Naive thymus-derived CD8-positive, alpha-beta T cell (primary cell): ENCODE data around the gene IQCE. TPM values are rescaled to one million over a fixed set of nuclear protein-coding genes. Genes with fewer than 3 reads are reported as not detected.

Experiments
- ATAC-seq, 2 donors: fragments of 150-1000 bp; cut with Tn5 transposase in 1 of 2; sonication (Bioruptor Pico), chemical (Tn5 transposase) in 1 of 2; 1 replicate in 1 of 2; 2 replicates in 1 of 2; pipeline ENCODE4 v1.10.0; 2021; ENCODE audit warnings: mild to moderate bottlenecking in 2 of 2, moderate library complexity in 2 of 2
- POLR2A ChIA-PET: fragments of 350-600 bp; sonication (Branson Sonifier 250); formaldehyde crosslinking; loops from one replicate; lab custom pipeline; 2021; ENCODE audit warnings: antibody characterized with exemption; lab: Charles Lee
- DNase-seq, 10 donors: peaks; one replicate each; pipeline versions ENCODE4 v3.0.0 to v3.0.0-alpha.2; 2020 to 2022
- H3K27ac Mint-ChIP-seq, 10 donors: one replicate each; pipeline ENCODE4 v1.8.0; 2020 to 2022; ENCODE audit warnings: mild to moderate bottlenecking in 10 of 10, mixed read lengths in 10 of 10, moderate library complexity in 4 of 10, inconsistent platforms in 1 of 10
- H3K27me3 Mint-ChIP-seq, 5 donors: one replicate each; pipeline ENCODE4 v1.8.0; 2021 to 2022; ENCODE audit warnings: mixed read lengths in 5 of 5
- H3K36me3 Mint-ChIP-seq, 3 donors: one replicate each; pipeline ENCODE4 v1.8.0; 2020 to 2022; ENCODE audit warnings: mixed read lengths in 3 of 3, mild to moderate bottlenecking in 2 of 3, inconsistent platforms in 1 of 3
- H3K4me1 Mint-ChIP-seq, 4 donors: one replicate each; pipeline ENCODE4 v1.8.0; 2021 to 2022; ENCODE audit warnings: mixed read lengths in 4 of 4
- H3K4me3 Mint-ChIP-seq, 10 donors: one replicate each; pipeline ENCODE4 v1.8.0; 2020 to 2022; ENCODE audit warnings: mild to moderate bottlenecking in 10 of 10, mixed read lengths in 10 of 10, moderate library complexity in 6 of 10, inconsistent platforms in 1 of 10
- H3K9me3 Mint-ChIP-seq, 9 donors: one replicate each; pipeline ENCODE4 v1.8.0; 2020 to 2022; ENCODE audit warnings: mixed read lengths in 9 of 9, mild to moderate bottlenecking in 3 of 9, inconsistent platforms in 1 of 9, moderate library complexity in 1 of 9
- polyA plus RNA-seq, 3 donors: library from polyadenylated mRNA; unstranded; fragments of 300-500 nt; fragmentation: Illumina TruSeq; gene quantifications; one replicate each; pipeline ENCODE4 v1.2.3, GENCODE V29; 2021
- total RNA-seq, 8 experiments: library from RNA in 2 of 8; stranded (reverse) in 2 of 8; gene quantifications; one replicate each; pipeline ENCODE4 v1.2.3 and lab custom pipeline; 2021 to 2026

Gene IQCE
- total and polyA plus RNA-seq, 5 experiments from 2014 or later: 0.77 to 8.9 (median 2.2) TPM

DNA sequence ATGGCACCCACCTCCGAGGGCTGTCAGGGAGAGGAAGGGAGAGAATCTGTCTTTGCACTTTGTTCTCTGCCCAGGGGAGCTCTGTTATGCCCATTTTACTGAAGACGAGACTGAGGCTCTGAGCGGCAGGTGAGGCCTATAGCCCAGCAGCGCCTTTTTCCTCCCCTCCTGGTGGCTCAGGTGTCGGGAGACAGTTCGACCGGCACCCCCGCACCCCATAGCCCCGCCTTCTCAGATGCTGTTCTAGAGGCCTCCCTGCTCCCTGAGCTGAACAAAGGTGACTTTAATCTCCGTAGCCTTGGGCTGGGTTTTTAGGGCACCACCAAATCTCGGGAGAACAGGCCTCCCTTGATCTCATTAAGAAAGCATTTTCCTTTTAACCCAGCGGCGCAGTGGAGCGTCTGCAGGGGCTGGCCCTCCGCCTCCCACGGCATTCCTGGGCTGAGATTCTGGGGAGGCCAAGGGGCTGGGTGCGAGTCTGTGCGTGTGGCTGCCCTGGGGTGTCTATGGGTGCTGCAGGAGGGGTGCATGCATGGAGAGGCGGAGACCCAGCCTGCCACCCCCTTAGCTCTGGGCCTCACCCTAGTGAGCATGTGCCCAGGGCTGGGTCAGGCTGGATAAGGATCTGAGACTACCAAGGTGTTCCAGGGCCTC is 35.9 kb upstream of the IQCE start:
- POLR2A ChIA-PET: interaction anchor here (0.6 to 22.8 kb wide), 11 partner anchors 1 to 124 kb away, joined by 3 to 821 read pairs (median 5); partner anchors contain the start of genes BRAT1, IQCE and LFNG
- H3K4me3 Mint-ChIP-seq: peak overlapping the region; percentile 90 to 99 (median 94)
- H3K36me3 Mint-ChIP-seq: peaks cover 4 to 37% (median 10%) of the 10 kb centered on the region in 3 donors
- no peak for DNase-seq
- no peaks in the 10 kb centered on the region for H3K9me3 Mint-ChIP-seq
- no peaks in the 10 kb centered on the region for H3K27me3 Mint-ChIP-seq
- no peak for ATAC-seq
- H3K27ac Mint-ChIP-seq: peak overlapping the region; percentile 90 to 95 (median 93)
- H3K4me1 Mint-ChIP-seq: peaks cover 18 to 61% (median 55%) of the 10 kb centered on the region in 4 donors

DNA sequence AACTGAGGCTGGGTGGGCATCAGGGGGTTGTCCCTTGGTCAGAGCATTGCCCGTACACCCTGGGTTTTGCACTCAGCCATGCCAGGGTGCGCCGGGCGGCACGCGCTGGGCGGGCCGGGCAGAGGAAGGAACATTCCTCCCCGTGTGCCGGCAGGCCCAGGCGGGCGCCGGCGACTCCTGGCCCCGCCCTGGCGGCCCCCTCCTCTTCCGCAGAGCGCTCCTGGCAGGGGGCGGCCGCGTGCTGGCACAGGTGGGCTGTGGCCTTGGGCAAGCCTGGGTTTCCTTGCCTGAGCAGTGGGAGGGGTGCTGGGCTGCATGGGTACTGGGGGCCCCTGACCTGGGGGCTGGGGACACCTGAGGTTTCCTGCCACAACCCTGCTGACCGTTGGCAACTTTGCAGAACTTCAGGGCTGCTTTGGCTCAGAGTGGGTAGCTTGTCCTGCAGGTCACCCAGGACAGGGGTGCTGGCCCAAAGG is 35.3 kb upstream of the IQCE start:
- no peaks in the 10 kb centered on the region for H3K27me3 Mint-ChIP-seq
- H3K4me3 Mint-ChIP-seq: peak overlapping the region; percentile 90 to 99 (median 94)
- DNase-seq (no peak), ATAC-seq (no peak)
- no peaks in the 10 kb centered on the region for H3K9me3 Mint-ChIP-seq
- peaks cover 17 to 61% (median 55%) of the 10 kb centered on the region in 4 donors for H3K4me1 Mint-ChIP-seq
- peak overlapping the region in 8 of 10 donors; percentile 90 to 95 (median 92) for H3K27ac Mint-ChIP-seq
- peaks cover 4 to 42% (median 10%) of the 10 kb centered on the region in 3 donors for H3K36me3 Mint-ChIP-seq
- POLR2A ChIA-PET: interaction anchor here (0.6 to 15.4 kb wide), 9 partner anchors 12 to 541 kb away, joined by 3 to 821 read pairs (median 5); partner anchors contain the start of genes BRAT1, IQCE and LFNG

DNA sequence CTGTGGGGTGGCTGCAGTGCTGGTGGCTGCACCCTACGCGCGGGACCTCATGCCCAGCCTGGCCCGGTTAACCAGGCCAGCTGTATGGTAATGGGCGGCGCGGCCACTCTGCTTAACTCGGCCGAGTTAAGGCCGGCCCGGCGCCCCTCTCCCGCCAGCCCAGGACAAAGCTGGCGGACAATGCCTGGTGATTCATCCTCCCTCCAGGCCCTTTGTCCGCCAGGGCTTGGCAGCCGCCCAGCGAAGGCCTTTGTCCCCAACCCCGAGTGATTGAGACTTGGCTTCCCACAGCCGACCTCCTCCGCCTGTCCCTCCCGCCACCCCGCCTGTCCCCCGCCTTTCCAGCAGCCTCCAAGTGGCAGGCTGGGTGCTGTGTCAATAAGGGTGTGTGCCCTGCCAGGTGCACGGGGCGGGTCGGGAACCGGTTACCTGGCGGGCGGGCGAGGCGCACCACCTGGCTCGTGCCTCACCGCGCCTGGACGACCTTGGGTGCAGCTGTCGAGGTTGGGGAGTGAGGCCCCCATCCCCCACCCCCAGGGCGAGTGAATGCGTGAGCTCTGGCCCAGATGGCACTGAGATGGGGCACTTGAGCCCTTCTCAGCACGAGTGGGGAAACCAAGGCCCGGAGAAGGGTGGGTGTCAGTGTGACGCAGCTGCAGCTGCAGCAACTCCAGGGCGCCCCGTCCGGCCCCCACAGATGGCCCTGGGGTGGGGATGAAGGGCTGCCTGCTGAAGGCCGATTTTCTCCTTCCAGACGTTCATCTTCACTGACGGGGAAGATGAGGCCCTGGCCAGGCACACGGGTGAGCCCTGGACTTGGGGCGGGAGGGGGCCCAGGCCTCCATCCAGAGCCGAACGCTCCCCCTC is 34.6 kb upstream of the IQCE start:
- peak overlapping the region in 4 of 10 donors; percentile 40 to 91 (median 56) for H3K27ac Mint-ChIP-seq
- POLR2A ChIA-PET: interaction anchor here (0.6 to 15.4 kb wide), 7 partner anchors 12 to 541 kb away, joined by 3 to 821 read pairs (median 5); partner anchors contain the start of genes BRAT1, IQCE and LFNG
- H3K36me3 Mint-ChIP-seq: peaks cover 4 to 42% (median 10%) of the 10 kb centered on the region in 3 donors
- no peaks in the 10 kb centered on the region for H3K27me3 Mint-ChIP-seq
- ATAC-seq (no peak), DNase-seq (peak in 2 of 10 donors; percentile 46 to 56)
- H3K9me3 Mint-ChIP-seq: no peaks in the 10 kb centered on the region
- peak overlapping the region; percentile 12 to 93 (median 45) for H3K4me3 Mint-ChIP-seq
- H3K4me1 Mint-ChIP-seq: peaks cover 18 to 64% (median 59%) of the 10 kb centered on the region in 4 donors

DNA sequence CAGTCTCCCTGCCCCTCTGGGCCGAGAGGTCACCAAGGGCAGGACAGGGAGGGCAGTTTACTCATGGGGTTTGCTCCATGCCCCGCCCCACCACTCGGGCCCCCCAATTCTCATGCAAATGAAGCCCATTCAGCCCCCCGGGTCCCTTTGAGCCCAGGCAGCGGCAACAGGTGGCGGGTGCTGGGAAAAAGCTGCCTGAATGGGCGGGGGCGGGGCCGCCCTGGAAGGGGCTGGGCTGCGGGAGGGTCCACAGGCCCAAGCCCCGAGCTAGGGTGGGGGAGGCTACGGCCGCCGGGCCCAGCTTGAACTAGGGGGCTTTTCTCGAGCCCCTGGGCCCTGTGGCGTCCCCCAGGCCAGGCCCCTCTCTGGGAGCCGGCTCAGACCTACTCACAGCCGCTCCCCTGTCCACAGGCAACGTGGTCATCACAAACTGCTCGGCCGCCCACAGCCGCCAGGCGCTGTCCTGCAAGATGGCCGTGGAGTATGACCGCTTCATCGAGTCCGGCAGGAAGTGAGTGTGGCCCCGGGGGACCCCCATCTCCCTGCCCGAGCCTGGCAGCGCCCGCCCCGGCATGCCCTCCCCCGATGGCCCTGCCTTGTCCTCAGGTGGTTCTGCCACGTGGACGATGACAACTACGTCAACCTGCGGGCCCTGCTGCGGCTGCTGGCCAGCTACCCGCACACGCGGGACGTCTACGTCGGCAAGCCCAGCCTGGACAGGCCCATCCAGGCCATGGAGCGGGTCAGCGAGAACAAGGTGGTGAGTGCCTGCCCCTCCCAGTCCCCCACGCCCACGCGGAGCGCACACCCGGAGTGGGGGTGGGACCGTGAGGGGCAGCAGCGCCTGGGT is 33.7 kb upstream of the IQCE start:
- peaks cover 22 to 70% (median 67%) of the 10 kb centered on the region in 4 donors for H3K4me1 Mint-ChIP-seq
- ATAC-seq (no peak), DNase-seq (peak in 1 of 10 donors; percentile 14)
- H3K9me3 Mint-ChIP-seq: no peaks in the 10 kb centered on the region
- POLR2A ChIA-PET: interaction anchor here (2.0 to 15.4 kb wide), 4 partner anchors 13 to 34 kb away, joined by 4 to 821 read pairs (median 20); partner anchors contain the start of genes IQCE and LFNG
- H3K36me3 Mint-ChIP-seq: peaks cover 4 to 42% (median 10%) of the 10 kb centered on the region in 3 donors
- peak overlapping the region in 3 of 10 donors; percentile 22 to 91 (median 54) for H3K4me3 Mint-ChIP-seq
- H3K27me3 Mint-ChIP-seq: no peaks in the 10 kb centered on the region
- peak overlapping the region in 1 of 10 donors; percentile 29 for H3K27ac Mint-ChIP-seq

DNA sequence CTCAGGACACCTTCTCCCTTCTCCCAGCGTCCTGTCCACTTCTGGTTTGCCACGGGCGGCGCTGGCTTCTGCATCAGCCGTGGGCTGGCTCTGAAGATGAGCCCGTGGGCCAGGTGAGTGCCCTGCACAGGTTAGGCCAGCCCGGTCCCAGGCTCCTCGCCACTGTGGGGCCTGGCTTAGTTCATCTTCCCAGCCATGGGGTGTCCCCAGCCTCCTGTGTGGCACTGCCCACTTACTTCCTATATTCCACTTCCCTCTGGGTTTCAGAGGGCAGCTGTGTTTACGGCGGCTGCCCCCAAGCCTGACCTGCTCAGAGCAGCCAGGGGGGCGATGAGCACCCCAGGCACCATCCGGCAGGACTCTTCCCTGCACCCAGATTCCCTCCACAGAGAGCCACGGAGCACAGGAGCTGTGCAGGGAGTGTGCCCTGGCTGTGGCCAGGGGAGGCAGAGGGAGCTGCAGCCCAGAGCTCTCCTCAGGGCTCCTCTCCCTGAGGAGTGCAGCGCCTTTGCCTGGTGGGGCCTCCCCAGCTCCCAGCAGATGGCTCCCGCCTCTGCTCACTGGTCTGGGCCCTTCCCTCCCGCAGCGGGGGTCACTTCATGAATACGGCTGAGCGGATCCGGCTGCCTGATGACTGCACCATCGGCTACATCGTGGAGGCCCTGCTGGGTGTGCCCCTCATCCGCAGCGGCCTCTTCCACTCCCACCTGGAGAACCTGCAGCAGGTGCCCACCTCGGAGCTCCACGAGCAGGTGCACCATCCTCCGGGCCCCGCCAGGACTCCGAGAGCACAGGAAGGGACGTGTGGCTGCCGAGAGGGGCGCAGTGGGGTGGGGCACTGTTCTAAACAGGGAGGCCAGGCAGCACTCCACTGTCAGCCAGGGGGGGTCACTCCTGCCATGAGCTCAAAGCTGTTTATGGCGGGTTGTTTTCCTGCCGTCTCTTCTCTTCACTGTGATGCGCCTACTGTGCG is 32.8 kb upstream of the IQCE start:
- H3K4me1 Mint-ChIP-seq: peaks cover 26 to 79% (median 75%) of the 10 kb centered on the region in 4 donors
- no peaks in the 10 kb centered on the region for H3K9me3 Mint-ChIP-seq
- POLR2A ChIA-PET: interaction anchor here (0.6 to 15.4 kb wide), 11 partner anchors 14 to 184 kb away, joined by 3 to 821 read pairs (median 5); partner anchors contain the start of genes IQCE and LFNG
- peaks cover 0 to 38% (median 10%) of the 10 kb centered on the region in 3 donors for H3K36me3 Mint-ChIP-seq
- no peaks in the 10 kb centered on the region for H3K27me3 Mint-ChIP-seq
- peak overlapping the region in 7 of 10 donors; percentile 22 to 49 (median 34) for H3K4me3 Mint-ChIP-seq
- DNase-seq (peak in 1 of 10 donors; percentile 18), ATAC-seq (no peak)
- peak overlapping the region in 7 of 10 donors; percentile 13 to 83 (median 59) for H3K27ac Mint-ChIP-seq

DNA sequence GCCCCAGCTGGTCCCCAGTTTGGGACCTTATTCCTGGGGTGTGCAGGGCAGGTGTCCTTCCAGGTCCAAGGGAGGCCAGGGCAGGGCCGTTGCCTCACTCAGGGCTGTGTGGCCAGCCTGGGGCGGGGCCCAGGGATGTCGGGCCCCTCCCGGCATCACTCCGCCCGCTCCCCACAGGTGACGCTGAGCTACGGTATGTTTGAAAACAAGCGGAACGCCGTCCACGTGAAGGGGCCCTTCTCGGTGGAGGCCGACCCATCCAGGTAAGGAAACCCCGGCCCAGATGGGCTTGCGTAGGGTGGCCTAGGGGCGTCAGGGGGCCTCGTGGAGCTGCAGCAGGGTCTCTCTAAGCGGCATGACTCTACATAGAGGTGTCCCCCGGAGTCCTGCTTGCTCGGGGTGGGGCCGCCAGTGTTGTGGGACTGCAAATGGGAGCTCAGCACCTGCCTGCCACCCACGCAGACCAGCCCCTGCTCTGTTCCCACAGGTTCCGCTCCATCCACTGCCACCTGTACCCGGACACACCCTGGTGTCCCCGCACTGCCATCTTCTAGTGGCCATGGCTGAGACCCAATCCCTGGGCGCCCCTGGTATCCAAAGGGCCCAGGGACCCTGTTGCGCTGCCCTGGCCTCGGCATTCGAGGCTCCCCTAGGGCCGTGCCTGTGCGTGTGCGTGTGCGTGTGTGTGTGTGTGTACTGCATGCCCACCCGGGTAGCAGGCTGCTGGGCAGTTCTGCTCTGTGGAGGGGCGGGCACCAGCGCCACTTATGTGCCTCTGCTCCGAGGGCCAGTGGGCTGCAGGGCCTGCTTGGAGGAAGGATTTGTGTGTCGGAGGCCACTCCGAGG is 31.9 kb upstream of the IQCE start:
- Mint-ChIP-seq H3K4me1 (peaks cover 22 to 80% (median 79%) of the 10 kb centered on the region in 4 donors), H3K36me3 (peaks cover 0 to 34% (median 6%) of the 10 kb centered on the region in 3 donors), H3K27ac (peak overlapping the region in 7 of 10 donors; percentile 50 to 97 (median 92)), H3K27me3 (no peaks in the 10 kb centered on the region), H3K9me3 (no peaks in the 10 kb centered on the region), H3K4me3 (peak overlapping the region in 7 of 10 donors; percentile 15 to 87 (median 78))
- DNase-seq (peak in 2 of 10 donors; percentile 5 to 55), ATAC-seq (no peak)
- POLR2A ChIA-PET: interaction anchor here (0.6 to 15.4 kb wide), 12 partner anchors 14 to 183 kb away, joined by 3 to 821 read pairs (median 5); partner anchors contain the start of gene LFNG

DNA sequence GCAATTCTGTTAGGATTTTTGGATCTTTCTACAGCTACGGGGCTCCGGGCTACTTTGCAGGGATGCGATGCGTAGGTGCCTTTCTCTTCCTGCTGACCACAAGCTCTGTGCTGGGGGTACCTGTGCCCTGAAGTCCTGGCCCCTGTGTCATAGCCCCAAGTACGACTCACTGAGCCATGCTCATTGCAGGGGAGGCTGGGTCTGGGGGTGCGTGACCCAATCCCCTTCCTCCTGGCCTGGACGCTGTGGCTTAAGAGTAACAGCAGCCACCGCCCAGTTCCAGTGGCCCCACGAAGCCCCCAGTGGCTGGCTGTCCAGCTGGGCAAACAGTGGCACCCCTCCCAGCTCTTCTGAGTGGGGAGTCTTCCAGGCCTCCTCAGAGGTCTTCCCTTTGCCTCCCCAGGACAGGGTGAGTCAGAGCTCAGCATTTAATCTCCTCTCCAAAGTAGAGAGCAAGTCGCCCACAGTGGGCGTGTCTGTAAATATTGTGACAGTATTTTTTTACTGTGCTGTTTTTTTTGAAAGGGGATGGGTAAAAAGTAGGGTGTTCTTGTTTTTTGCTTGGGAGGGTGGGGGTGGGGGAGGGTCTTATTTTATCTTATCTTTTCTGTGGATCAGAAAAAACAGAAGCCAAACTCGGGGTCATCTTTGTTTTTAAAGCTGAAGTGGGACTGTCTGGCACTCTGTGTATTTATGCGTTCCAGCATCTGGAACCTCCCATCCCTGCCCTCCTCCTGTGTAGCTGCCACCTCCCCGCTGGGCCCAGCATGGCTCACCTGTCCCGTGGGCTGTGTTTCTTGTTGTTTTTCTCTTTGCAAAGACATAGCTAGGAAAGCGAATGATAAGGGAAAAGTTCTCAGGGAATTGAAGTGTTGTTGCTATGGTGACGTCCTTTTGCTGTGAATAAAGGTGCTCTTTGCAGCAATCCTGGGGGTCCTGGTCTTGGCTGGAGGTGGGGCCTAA is 31.0 kb upstream of the IQCE start:
- POLR2A ChIA-PET: interaction anchor here (0.6 to 15.4 kb wide), 6 partner anchors 13 to 129 kb away, joined by 3 to 821 read pairs (median 5); partner anchors contain the start of gene LFNG
- Mint-ChIP-seq H3K27ac (peak overlapping the region; percentile 80 to 97 (median 92)), H3K27me3 (no peaks in the 10 kb centered on the region), H3K4me3 (peak overlapping the region; percentile 56 to 87 (median 78)), H3K4me1 (peaks cover 22 to 78% (median 77%) of the 10 kb centered on the region in 4 donors), H3K9me3 (no peaks in the 10 kb centered on the region), H3K36me3 (peaks cover 0 to 29% (median 3%) of the 10 kb centered on the region in 3 donors)
- ATAC-seq (peak in 1 of 2 donors; percentile 29), DNase-seq (peak in 5 of 10 donors; percentile 41 to 79 (median 51))

DNA sequence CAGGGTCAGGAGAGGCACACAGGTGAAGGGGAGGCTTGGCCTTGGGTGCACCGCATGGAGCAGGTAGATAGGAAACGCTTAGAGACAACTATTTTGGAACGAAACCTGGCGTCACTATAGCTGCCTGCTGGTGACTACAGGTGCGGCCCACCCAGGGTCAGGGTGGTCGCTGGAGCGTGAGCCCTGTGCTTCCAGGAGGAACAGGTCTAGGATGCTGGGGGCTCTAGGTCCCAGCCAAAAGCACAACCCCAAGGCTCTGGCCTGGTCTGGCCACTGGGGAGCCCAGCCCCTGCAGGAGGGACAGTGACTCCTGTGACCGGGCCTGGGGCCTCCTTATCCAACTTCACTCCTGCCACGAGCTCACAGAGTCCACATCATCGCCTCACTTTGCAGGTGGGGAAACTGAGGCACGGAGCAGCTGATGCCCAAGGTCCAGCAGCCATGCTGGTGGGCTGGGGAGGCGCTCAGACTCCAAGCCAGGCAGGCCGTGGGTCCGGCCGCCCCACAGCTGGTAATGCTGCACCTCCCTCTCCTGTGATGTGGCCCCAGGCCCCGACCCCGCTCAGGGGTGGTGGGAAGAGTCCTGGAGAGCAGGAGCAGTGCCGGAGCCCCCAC is 30.2 kb upstream of the IQCE start:
- peaks cover 18 to 71% (median 71%) of the 10 kb centered on the region in 4 donors for H3K4me1 Mint-ChIP-seq
- POLR2A ChIA-PET: interaction anchor here (0.8 to 15.4 kb wide), 10 partner anchors 13 to 77 kb away, joined by 4 to 821 read pairs (median 7); partner anchors contain the start of genes BRAT1 and LFNG
- peak overlapping the region; percentile 80 to 97 (median 92) for H3K27ac Mint-ChIP-seq

More for the DNA sequence above, 30.2 kb upstream of the IQCE start:
- Mint-ChIP-seq H3K9me3 (no peaks in the 10 kb centered on the region), H3K36me3 (peaks cover 0 to 25% (median 0%) of the 10 kb centered on the region in 3 donors), H3K4me3 (peak overlapping the region; percentile 56 to 87 (median 78)), H3K27me3 (no peaks in the 10 kb centered on the region)
- peak in 3 of 10 donors; percentile 7 to 46 (median 32) for DNase-seq
- no peak for ATAC-seq
